ENCODE results near the gene E2F7. TPM values are rescaled to one million over a fixed set of nuclear protein-coding genes. Genes with fewer than 3 reads are reported as not detected.

The E2F7 gene
- total RNA-seq, 1 donor from 2014 or later: 20.1 TPM

DNA sequence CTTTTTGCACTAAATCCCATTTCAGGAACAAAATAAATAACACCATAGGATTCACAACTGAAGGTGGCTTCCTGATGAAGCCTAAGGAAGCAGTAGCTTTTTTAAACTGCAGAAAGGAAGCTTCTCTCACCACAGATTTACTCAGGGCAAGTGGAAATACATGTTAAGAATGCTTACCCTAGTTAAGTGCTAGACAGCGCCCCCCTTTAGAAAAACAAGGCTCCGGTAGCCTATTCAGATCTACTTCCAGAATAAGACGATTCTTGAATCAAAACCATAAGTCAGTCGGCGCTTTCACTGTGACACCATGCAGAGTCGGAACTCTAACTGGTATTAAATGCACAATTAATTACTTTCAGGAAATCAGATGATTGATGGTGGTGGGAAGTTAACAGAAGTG lies 41.9 kb downstream of the E2F7 start:
- no peak for DNase-seq (ENCODE audit: extremely low read depth, low read depth, low spot score)

DNA sequence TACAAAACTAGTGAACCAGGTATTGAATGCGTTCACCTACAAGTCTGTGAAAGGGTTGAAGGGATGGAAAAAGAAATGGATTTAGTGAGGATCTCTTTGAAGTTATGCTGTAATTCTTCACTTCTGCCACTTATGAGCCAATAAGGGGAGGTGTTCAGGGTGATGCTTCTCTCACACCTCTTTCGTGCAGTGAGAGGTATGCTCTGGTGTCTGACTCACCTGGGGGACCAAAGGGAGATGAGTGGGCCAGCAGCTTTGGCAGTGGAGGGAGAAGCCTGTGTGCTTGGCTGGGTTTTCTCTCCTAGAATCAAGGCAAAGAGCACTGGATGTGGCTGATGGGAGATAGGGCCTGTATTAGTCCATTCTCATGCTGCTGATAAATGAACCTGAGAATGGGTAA lies 45.4 kb downstream of the E2F7 start:
- no peak for DNase-seq (ENCODE audit: extremely low read depth, low read depth, low spot score)

DNA sequence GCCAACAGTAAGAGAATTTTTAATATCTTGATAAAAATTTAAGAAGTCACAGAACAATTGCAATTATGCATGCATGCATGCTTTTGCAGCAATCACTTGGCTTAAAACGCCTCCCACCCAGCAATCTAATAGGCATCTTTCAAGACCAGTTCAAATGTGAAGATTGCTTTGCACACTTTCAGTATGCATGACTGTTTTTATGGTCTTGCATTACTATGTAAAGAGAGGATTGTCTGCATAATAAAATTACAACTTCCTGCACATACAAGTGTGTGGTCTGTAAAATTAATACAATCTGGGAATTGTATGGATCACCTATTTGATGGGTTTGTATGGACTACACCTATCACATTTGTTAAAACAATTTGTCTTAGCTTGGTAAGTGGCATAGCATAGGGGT lies 48.8 kb downstream of the E2F7 start:
- DNase-seq (ENCODE audit: extremely low read depth, low read depth, low spot score): no peak

DNA sequence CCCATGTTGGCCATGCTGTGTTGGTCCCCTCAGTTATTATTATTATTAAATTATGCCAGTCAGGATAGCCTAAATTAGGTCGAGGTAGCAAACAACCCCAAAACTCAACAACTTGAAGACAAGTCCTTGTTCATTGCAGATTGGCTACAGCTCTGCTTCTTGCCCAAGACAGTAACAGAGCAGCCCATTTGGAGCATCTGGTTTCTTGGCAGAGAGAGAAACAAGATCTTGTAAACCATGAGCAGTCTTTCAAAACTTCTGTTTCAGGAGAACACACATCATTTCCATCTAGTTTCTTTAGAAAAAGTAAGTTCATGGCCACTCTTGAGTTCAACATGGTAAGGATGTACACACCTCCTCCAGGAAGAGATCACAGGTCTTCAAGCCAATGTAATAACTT lies 52.3 kb downstream of the E2F7 start:
- no peak for DNase-seq (ENCODE audit: extremely low read depth, low read depth, low spot score)

DNA sequence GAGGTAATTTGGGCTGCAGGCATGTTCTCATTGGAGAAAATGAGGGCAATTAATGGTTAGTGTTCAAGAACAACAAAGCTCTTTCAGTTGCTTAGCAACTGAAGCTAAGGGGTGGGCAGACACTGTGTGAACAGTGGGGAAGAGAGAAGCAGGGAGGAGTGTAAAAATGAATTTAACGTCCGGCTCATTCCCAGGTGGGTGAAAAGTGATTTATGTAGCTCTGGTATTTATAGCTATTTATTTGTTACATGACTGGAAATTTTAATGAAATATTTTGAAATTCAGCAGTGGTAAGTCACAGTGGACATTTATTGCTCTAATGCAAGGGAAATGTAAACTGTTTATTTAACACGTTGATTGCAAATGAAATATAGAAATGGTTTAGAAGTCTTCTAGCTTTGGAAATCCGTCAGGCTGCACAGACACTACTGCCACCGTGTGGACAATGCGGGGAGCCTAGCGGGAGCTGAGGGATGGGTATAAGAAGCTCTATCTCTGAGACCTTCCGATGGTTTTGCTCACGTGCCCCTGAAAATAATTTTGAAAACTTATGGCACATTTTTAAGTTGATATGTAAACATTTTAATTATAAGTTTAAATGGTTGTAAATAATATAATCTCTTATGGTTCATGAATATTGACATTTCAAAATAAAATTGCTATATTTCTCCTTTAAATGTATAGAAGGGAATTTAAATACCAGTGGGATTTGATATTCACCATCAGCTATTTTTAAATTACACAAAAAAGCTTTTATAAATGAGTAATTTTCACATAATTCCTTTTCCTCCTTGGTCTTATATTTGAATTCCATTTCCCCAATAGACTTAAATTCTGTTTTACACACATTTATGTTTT lies 54.4 kb downstream of the E2F7 start:
- DNase-seq (ENCODE audit: extremely low read depth, low read depth, low spot score): peak; percentile 33

DNA sequence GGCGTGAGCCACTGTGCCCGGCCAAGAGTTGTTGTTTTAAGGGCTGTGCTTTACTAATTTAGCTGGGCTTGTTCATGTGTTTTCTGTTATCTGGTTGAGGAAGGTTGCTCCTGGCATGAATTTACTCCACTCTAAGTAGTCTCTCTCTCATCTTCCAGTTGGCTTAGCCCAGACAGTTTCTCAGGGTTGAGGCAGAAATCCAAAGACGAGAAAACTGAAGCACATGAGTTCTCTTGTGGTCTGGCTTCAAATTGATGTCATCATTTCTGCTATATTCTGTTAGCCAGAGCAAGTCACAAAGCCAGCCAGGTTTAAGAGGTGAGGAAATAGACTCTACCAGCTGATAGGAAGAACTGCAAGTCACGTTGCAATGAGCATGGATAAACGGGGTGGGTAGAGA lies 57.9 kb downstream of the E2F7 start:
- DNase-seq (ENCODE audit: extremely low read depth, low read depth, low spot score): no peak

DNA sequence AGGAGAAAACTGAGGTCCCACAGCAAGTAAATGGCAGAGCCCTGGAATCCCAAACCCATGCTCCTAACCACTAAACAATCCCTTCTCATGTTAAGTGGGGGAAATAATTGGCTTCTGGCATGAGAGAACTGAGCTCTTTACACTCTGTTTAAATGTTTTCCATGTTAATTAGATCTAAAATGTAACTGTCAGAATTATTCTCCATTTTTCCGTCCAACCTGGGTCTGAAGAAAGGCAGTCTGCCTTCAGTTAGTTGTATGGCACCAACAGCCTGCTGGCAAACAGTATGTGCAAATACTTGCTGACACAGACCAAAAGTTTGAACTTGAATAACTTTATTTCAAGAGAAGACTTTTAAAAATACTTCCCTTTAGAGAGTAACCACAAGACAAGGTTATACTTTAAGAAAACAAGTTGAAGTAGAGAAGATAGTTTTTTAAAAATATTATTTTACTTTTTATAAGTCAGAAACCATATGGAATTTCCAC lies 59.7 kb downstream of the E2F7 start:
- DNase-seq (ENCODE audit: extremely low read depth, low read depth, low spot score): no peak

DNA sequence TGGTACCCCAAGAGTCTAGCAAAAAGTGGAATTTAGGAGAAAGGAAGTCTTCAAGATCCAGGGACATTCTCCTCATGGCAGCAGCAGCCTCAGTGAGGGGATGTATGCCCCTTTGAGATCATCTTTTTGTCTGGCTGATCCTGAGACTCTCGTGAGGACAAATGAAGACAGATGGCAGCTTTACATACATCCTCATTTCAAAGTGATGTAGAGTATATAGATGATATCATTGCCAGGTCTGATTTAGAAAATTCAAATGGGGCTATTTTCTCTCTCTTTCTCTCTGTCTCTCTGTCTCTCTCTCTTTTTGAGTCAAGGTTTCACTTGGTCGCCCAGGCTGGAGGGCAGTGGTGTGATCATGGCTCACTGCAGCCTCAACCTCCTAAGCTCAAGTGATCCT lies 61.5 kb downstream of the E2F7 start:
- no peak for DNase-seq (ENCODE audit: extremely low read depth, low read depth, low spot score)

DNA sequence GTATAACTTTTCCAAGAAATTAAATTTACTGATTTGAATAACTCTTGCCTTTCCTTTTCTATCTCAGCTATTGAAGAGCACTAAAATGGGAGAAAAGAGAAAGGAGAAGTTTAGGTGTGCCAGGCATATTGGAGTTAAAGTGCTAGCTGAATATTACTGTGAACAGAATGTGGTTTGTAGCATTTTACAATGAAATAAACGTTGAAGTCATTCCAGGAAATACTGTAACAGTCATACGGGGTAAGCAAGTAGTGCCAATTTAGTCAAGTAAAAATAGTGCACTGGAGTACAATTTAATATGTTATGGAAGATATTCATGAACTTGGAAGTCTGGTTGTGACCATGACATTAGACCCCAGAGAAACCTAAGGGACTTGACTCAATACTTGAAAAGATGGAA lies 62.1 kb downstream of the E2F7 start:
- DNase-seq (ENCODE audit: extremely low read depth, low read depth, low spot score): no peak

DNA sequence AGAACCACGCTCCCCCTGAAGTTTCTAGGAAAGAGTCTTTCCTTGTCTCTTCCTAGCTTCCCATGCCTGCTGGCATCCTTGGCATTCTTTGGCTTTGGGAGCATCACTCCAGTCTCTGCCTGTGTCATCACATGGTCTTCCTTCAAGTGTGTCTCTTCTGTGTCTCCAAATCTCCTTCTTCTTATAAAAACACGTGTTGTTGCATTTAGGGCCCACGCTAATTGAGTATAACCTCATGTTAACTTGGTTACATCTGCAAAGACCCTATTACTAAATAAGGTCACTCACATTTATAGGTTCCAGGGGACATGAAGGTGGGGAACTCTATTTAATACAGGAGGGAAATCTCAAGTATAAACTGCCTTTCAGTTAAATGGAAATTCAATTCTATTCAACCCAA lies 63.0 kb downstream of the E2F7 start:
- no peak for DNase-seq (ENCODE audit: extremely low read depth, low read depth, low spot score)

DNA sequence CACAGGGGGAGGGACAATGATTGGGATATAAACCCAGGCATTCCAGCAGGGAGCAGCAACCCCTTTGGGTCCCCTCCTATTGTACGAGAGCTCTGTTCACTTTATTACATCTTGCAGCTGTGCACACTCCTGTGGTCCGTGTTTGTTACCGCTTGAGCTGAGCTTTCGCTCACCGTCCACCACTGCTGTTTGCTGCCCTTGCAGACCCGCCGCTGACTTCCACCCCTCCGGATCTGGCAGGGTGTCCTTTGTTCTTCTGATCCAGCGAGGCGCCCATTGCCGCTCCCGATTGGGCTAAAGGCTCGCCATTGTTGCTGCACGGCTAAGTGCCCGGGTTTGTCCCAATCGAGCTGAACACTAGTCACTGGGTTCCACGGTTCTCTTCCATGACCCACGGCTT lies 64.1 kb downstream of the E2F7 start:
- no peak for DNase-seq (ENCODE audit: extremely low read depth, low read depth, low spot score)

DNA sequence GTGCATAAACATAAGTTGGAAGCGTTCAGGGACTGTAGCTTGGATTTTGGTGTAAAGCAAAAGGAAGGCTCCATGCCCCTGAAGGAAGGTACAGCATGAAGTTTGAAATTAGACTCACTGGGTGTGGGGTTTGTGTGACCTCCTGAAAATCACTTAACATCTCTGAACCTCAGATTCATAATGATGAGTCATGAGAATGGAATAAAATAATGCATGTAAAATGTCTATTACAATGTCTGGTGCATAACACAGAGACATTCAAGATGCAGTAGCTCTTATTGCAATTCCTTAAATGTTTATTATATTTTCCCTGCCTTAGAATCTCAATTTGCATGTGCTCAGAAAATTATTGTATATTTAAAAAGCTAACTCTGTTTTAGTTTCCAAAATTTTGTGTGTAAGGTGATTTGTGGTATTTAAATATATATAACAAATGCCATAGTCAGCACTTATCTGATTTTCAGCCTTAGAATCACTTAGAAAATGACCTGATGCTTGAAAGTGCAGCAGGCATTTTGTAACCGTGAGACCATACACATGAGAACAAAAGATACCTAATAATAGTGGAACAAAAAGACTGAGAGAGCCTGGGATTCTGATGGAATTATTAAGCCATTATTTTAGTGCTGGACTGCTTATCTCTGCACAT lies 66.3 kb downstream of the E2F7 start:
- DNase-seq (ENCODE audit: extremely low read depth, low read depth, low spot score): no peak

DNA sequence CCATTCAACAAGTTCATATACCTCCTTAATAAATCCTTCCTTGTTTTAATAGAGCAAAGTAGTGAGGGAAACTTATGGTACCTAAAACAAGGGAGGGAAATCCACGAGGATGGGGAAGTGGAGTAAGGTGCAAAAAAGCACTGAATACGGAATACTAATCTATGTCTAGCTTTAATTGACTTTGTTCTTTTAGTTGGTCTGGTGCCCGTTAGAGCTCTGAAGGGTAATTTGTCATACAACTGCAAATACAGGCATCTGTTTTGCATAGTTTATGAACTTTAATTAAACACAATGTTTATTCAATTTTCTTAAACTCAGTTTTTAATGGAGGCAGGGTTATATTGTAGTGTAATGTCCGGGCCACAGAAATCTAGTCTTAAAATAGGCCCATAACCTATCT lies 67.0 kb downstream of the E2F7 start:
- DNase-seq (ENCODE audit: extremely low read depth, low read depth, low spot score): no peak

DNA sequence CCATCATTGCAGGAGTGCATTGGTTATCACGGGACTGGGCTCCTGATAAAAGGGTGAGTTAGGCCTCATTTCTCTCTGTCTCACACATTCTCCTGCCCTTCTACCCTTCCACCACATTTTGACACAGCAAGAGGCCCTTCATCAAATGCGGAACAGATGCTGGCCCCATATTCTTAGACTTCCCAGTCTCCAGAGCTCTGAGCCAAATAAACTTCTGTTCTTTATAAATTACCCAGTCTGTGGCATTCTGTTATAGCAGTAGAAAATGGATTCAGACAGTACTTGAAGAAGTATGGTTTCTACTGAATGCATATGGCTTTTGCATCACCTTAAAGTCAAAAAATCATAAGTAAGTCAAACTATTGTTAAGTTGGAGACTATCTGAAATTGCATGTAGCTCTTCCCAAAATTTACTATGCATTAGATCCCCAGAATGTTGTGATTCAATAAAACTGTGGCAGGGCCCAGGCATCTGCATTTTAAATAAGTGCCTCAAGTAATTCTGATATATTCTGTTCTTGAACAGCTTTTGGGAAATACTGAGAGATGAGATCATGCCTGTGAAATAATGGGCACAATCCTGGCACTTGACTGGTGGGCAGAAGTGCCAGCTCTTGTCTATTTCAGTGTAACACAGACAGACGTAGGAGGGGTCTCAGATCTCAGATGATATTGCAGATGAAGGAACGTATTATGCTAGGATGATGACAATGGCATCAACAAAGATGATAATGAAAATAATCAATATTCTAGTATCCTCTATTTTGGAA lies 68.2 kb downstream of the E2F7 start:
- DNase-seq (ENCODE audit: extremely low read depth, low read depth, low spot score): no peak

DNA sequence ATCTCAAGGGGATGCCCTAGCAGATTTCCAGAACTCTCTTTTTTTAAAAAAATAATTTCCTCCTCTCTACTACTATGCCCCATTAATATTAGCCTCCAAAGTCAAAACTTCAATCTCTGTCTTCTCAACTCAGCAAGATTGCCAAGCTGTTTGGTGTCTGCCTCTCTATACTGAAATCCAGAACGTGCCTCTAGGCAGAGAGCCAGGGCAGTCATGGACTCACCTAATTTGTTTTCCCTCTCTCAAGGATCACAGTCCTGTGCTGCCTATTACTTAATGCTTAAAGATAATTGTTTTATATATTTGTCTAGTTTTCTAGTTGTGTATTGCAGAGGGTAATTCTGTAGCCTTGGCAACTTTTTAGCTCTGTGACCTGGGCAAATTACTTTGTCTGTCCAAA lies 74.7 kb downstream of the E2F7 start:
- DNase-seq (ENCODE audit: extremely low read depth, low read depth, low spot score): no peak

DNA sequence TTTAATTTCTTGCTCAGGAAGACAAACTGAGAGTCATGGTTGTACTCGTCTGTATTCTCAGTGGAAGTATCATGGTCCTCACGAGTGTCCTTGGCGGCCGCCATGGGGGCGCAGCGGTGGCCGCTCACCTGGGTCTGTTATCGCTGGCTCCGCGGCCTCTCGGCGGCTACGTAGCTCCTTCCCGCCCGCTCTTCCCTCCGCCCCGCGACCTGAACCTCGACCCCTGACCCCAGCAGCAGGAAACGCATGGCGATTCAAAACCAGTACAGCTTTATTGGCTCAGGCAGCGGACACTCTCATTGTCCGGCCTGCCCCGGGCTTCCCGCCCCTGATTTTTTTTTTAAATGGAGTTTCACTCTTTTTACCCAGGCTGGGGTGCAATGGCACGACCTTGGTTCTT lies 80.8 kb downstream of the E2F7 start:
- DNase-seq (ENCODE audit: extremely low read depth, low read depth, low spot score): no peak

DNA sequence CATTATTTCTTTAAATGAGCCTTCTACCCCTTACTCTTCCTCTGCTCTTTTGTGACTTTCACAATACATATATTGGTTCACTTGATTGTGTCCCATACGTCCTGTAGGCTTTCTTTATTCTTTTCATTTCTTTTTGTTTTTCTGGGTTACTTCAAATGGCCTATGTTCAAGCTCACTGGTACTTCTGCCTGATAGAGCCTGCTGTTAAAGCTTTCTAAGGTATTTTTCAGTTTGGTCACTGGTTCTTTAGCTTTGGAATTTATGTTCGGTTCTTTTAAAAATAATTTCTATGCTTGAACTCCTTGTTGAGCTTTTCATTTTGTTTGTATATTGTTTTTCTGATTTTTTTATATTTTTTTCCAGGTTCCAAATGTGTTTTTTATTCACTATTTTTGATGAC lies 81.9 kb downstream of the E2F7 start:
- DNase-seq (ENCODE audit: extremely low read depth, low read depth, low spot score): no peak

DNA sequence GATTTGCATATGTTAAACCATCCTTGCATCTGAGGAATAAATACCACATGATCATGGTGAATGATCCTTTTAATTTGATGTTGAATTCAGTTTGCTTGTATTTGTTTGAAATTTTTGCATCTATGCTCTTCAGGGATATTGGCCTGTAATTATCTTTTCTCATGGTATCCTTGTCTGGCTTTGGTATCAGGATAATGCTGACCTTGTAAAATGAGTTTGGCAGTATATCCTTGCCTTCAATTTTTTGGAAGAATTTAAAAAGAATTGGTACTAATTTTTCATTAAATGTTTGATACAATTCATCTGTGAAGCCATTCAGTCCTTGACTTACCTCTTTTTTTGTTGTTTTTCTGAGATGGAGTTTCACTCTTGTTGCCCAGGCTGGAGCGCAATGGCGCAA lies 85.2 kb downstream of the E2F7 start:
- no peak for DNase-seq (ENCODE audit: extremely low read depth, low read depth, low spot score)

DNA sequence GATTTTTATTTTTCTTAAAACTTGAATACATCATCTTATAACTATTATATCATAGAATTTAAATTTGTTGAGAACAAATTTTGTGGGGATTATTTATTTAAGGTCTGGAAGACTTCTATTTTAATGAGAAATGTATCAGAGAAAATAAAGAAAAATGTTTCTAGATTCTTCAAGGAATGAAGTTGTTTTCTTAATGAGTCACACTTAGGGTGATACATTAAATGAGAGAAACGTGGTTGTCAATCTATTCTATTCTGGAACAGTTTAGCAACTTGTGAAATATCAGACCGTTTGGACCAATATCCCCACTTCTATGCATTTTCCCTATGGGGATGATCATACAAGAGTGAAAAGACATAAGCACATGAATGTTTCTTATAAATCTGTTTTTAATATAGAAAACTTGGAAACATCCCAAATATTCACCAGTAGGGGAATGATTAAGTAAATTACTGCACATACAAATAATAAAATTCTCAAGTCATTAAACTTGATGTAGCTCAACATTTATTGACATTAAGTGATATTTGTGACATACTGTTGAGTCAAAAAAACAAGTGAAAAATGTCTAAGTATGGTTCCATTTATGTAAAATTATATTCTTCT lies 88.5 kb downstream of the E2F7 start:
- no peak for DNase-seq (ENCODE audit: extremely low read depth, low read depth, low spot score)
